SK-N-SH treated with all-trans-retinoic acid at 6 μM for 48 hours (cell line): ENCODE data around the gene COL6A1.

Experiments used
- ARNTL ChIP-seq: fragments of 450-650 bp; formaldehyde crosslinking; IDR thresholded peaks from 2 replicates; pipeline ENCODE4 v1.5.0; 2020; ENCODE audit warnings: low read depth, mild to moderate bottlenecking, moderate library complexity, borderline replicate concordance
- GLIS3 ChIP-seq: fragments of 250-450 bp; sonication (Bioruptor Pico); IDR thresholded peaks from 2 replicates; pipeline ENCODE4 v1.5.0; 2020; ENCODE audit warnings: mild to moderate bottlenecking, moderate library complexity
- ISL1 ChIP-seq: fragments of 250-450 bp; sonication (Bioruptor Pico); IDR thresholded peaks from 2 replicates; pipeline ENCODE4 v2.1.2; 2022; ENCODE audit warnings: mild to moderate bottlenecking, moderate library complexity
- PATZ1 ChIP-seq: fragments of 250-450 bp; sonication (Bioruptor Pico); IDR thresholded peaks from 2 replicates; pipeline ENCODE4 v1.8.0; 2020; ENCODE audit warnings: mild to moderate bottlenecking, moderate library complexity, borderline replicate concordance
- RARB ChIP-seq: fragments of 250-450 bp; sonication (Bioruptor Pico); IDR thresholded peaks from 2 replicates; pipeline ENCODE4 v1.8.0; 2021; ENCODE audit warnings: mild to moderate bottlenecking, moderate library complexity
- TOX ChIP-seq: fragments of 250-450 bp; sonication (Bioruptor Pico); IDR thresholded peaks from 2 replicates; pipeline ENCODE4 v1.8.0; 2021; ENCODE audit warnings: mild to moderate bottlenecking, moderate library complexity, borderline replicate concordance
- ZNF565 ChIP-seq: fragments of 450-650 bp; formaldehyde crosslinking; conservative IDR thresholded peaks from 2 replicates; pipeline ENCODE4 v1.5.0; 2020; ENCODE audit warnings: low read depth, mild to moderate bottlenecking, moderate library complexity
- TF ChIP-seq, protein P1 (sequence below): fragments of 250-450 bp; sonication (Bioruptor Pico); IDR thresholded peaks from 2 replicates; pipeline ENCODE4 v1.5.1; 2021; ENCODE audit warnings: mild to moderate bottlenecking, moderate library complexity

GRCh38 chr21:45988366-45989347 lies 7.1 kb downstream of the COL6A1 start:
- TF ChIP-seq ARNTL (CRISPR knock-in tag) (no peak), GLIS3 (CRISPR knock-in tag) (no peak), TOX (CRISPR knock-in tag) (no peak), RARB (CRISPR knock-in tag) (no peak), ISL1 (no peak), PATZ1 (no peak), ZNF565 (CRISPR knock-in tag) (no peak)
- TF ChIP-seq, protein P1, sequence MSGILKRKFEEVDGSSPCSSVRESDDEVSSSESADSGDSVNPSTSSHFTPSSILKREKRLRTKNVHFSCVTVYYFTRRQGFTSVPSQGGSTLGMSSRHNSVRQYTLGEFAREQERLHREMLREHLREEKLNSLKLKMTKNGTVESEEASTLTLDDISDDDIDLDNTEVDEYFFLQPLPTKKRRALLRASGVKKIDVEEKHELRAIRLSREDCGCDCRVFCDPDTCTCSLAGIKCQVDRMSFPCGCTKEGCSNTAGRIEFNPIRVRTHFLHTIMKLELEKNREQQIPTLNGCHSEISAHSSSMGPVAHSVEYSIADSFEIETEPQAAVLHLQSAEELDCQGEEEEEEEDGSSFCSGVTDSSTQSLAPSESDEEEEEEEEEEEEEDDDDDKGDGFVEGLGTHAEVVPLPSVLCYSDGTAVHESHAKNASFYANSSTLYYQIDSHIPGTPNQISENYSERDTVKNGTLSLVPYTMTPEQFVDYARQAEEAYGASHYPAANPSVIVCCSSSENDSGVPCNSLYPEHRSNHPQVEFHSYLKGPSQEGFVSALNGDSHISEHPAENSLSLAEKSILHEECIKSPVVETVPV (CRISPR knock-in tag), result no peak
